IPS-20b (cell line): ENCODE results near the gene OR2H1.

Source experiments
- H3K27ac ChIP-seq: one replicate; pipeline ENCODE4 v1.5.1; 2013; ENCODE audit warnings: low read length
- H3K27me3 ChIP-seq: 2 replicates; pipeline ENCODE4 v1.6.1; 2013; ENCODE audit warnings: mild to moderate bottlenecking, low read length, inconsistent platforms; ENCODE audit not compliant: insufficient read depth
- H3K36me3 ChIP-seq: 2 replicates; pipeline ENCODE4 v1.6.1; 2013; ENCODE audit warnings: low read depth, mild to moderate bottlenecking, inconsistent platforms, low read length, moderate library complexity; ENCODE audit not compliant: insufficient read depth
- H3K4me1 ChIP-seq: 2 replicates; pipeline ENCODE4 v1.6.1; 2013; ENCODE audit warnings: mild to moderate bottlenecking, control low read depth, inconsistent platforms, low read length, moderate library complexity; ENCODE audit not compliant: insufficient read depth
- H3K4me3 ChIP-seq: 2 replicates; pipeline ENCODE4 v1.5.1; 2013; ENCODE audit warnings: mild to moderate bottlenecking, low read length, inconsistent platforms
- H3K9ac ChIP-seq: 2 replicates; pipeline ENCODE4 v1.6.1; 2013; ENCODE audit warnings: low read depth, mild to moderate bottlenecking, inconsistent platforms, low read length, moderate library complexity
- H3K9me3 ChIP-seq: 2 replicates; pipeline ENCODE4 v1.6.1; 2013; ENCODE audit warnings: mild to moderate bottlenecking, low read depth, low read length, inconsistent platforms; ENCODE audit not compliant: insufficient read depth

Gene OR2H1

DNA sequence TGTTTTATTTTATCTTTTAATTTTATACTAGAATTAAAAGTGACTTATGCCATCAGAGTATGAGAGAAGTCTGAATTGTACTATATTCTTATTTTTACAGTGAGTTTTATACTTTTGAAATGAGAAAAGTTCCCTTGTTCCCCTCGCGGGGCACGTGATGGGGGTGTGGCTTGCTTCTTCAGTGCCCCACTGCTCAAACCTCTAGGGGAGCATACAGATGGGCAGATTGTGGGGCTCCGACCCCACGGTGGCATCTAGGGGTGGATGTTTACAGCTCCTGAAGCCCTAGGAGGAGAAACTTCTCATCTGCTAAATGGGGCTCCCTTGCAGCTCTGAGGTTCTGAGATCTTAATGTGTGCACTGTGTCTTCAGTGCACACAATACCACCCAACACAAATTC, 42.7 kb downstream of the OR2H1 start:
- Histone ChIP-seq H3K36me3 (no peaks in the 10 kb centered on the region), H3K4me3 (no peak overlapping the region), H3K27me3 (no peaks in the 10 kb centered on the region), H3K27ac (no peak overlapping the region), H3K4me1 (no peaks in the 10 kb centered on the region), H3K9me3 (no peaks in the 10 kb centered on the region), H3K9ac (no peak overlapping the region)

- no peak overlapping the region for H3K4me3 ChIP-seq
- no peaks in the 10 kb centered on the region for H3K4me1 ChIP-seq
- H3K36me3 ChIP-seq: no peaks in the 10 kb centered on the region
- H3K9me3 ChIP-seq: no peaks in the 10 kb centered on the region
- no peak overlapping the region for H3K27ac ChIP-seq
- no peaks in the 10 kb centered on the region for H3K27me3 ChIP-seq
- no peak overlapping the region for H3K9ac ChIP-seq
Measured at GRCh38 chr6:29500594-29500993, 43.6 kb downstream of the OR2H1 start.

- H3K27me3 ChIP-seq: no peaks in the 10 kb centered on the region
- no peak overlapping the region for H3K9ac ChIP-seq
- no peaks in the 10 kb centered on the region for H3K9me3 ChIP-seq
- H3K4me3 ChIP-seq: no peak overlapping the region
- H3K27ac ChIP-seq: no peak overlapping the region
- H3K4me1 ChIP-seq: no peaks in the 10 kb centered on the region
- no peaks in the 10 kb centered on the region for H3K36me3 ChIP-seq
Measured at GRCh38 chr6:29501106-29501505, 44.2 kb downstream of the OR2H1 start.

GRCh38 chr6:29502181-29502580, 45.2 kb downstream of the OR2H1 start:
- no peaks in the 10 kb centered on the region for H3K27me3 ChIP-seq
- H3K4me3 ChIP-seq: no peak overlapping the region
- no peak overlapping the region for H3K9ac ChIP-seq
- no peaks in the 10 kb centered on the region for H3K4me1 ChIP-seq
- no peaks in the 10 kb centered on the region for H3K36me3 ChIP-seq
- no peaks in the 10 kb centered on the region for H3K9me3 ChIP-seq
- no peak overlapping the region for H3K27ac ChIP-seq

DNA sequence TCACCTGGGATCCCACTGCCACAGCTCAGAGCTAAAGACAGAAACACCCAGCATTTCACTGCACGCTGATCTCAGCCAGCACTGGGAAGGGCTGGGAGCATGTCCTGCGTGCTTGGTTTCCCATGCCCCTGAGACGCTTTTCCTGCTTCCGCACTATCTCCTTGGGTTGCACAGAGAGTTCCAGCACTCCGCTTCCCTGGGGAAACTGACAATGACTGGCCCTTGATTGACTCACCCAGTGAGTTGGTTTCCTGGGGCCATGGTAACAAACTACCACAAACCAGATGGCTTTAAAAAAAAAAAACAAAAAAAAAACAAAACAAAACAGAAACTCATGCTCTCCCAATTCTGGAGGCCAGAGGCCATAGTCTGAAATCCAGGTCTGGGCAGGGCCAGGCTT, 45.6 kb downstream of the OR2H1 start:
- Histone ChIP-seq H3K4me3 (no peak overlapping the region), H3K27ac (no peak overlapping the region), H3K27me3 (no peaks in the 10 kb centered on the region), H3K4me1 (no peaks in the 10 kb centered on the region), H3K36me3 (no peaks in the 10 kb centered on the region), H3K9ac (no peak overlapping the region), H3K9me3 (no peaks in the 10 kb centered on the region)

DNA sequence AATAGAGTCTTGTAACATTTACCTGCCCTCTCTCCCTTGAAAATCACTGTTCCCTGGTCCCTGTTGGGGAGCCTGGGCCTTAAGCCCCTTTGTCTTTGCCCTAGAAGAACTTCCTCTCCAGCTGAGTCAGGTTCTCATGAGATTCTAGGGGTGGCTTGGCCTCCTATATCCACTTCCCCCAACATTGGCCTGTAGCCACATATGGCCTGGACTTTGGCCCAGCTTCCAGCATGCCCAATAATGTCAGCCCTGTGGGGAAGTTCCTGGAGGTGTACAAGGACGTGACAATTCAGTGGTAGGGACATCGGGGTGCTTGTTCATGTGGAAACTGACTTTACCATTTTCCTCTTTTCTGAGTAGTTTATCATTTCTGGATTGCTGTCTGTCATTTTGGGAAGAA, 48.0 kb downstream of the OR2H1 start:
- Histone ChIP-seq H3K27me3 (no peaks in the 10 kb centered on the region), H3K4me1 (peaks cover under 1% of the 10 kb centered on the region; the same call in 1 of the 2 replicates), H3K4me3 (no peak overlapping the region), H3K27ac (no peak overlapping the region), H3K9me3 (no peaks in the 10 kb centered on the region), H3K36me3 (no peaks in the 10 kb centered on the region), H3K9ac (no peak overlapping the region)

GRCh38 chr6:29505808-29506207, 48.9 kb downstream of the OR2H1 start:
- Histone ChIP-seq H3K27me3 (no peaks in the 10 kb centered on the region), H3K9ac (no peak overlapping the region), H3K4me1 (peaks cover 4% of the 10 kb centered on the region; the same call in 1 of the 2 replicates), H3K36me3 (no peaks in the 10 kb centered on the region), H3K4me3 (no peak overlapping the region), H3K27ac (no peak overlapping the region), H3K9me3 (no peaks in the 10 kb centered on the region)

GRCh38 chr6:29506446-29507067, 49.6 kb downstream of the OR2H1 start:
- Histone ChIP-seq H3K27me3 (no peaks in the 10 kb centered on the region), H3K4me3 (no peak overlapping the region), H3K36me3 (no peaks in the 10 kb centered on the region), H3K4me1 (peaks cover 4% of the 10 kb centered on the region; the same call in 1 of the 2 replicates), H3K9ac (no peak overlapping the region), H3K9me3 (no peaks in the 10 kb centered on the region), H3K27ac (no peak overlapping the region)

DNA sequence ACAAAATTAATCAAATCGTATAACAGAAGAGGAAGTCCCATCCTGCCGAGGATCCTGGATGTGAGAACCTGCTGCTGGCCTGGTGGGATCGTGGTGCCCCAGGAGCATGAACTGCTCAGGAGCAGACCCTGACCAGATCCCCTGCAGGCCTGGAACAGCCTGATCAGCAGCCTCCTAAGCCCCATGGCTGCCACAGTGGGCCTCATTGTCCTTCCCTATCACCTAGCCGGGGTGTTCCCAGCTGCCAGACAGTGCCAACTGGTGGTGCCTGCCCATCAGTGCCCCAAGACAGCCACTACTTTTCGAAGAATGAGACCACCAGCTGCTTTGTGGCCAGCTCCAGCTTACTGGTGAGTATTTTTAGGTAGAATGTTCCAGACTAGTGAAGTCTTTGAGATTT, 50.4 kb downstream of the OR2H1 start:
- H3K9ac ChIP-seq: no peak overlapping the region
- no peak overlapping the region for H3K27ac ChIP-seq
- no peaks in the 10 kb centered on the region for H3K36me3 ChIP-seq
- no peaks in the 10 kb centered on the region for H3K27me3 ChIP-seq
- no peaks in the 10 kb centered on the region for H3K9me3 ChIP-seq
- H3K4me1 ChIP-seq: peaks cover 4% of the 10 kb centered on the region; the same call in 1 of the 2 replicates
- no peak overlapping the region for H3K4me3 ChIP-seq

GRCh38 chr6:29509239-29509638, 52.3 kb downstream of the OR2H1 start:
- H3K4me1 ChIP-seq: peaks cover 4% of the 10 kb centered on the region; the same call in 1 of the 2 replicates

GRCh38 chr6:29509711-29510110, 52.8 kb downstream of the OR2H1 start:
- H3K4me1 ChIP-seq: peaks cover 4% of the 10 kb centered on the region; the same call in 1 of the 2 replicates
- no peaks in the 10 kb centered on the region for H3K36me3 ChIP-seq
- H3K4me3 ChIP-seq: no peak overlapping the region
- no peak overlapping the region for H3K27ac ChIP-seq
- no peaks in the 10 kb centered on the region for H3K9me3 ChIP-seq
- H3K27me3 ChIP-seq: no peaks in the 10 kb centered on the region
- no peak overlapping the region for H3K9ac ChIP-seq

More at GRCh38 chr6:29509239-29509638, 52.3 kb downstream of the OR2H1 start:
- Histone ChIP-seq H3K27ac (no peak overlapping the region), H3K36me3 (no peaks in the 10 kb centered on the region), H3K9ac (no peak overlapping the region), H3K9me3 (no peaks in the 10 kb centered on the region), H3K4me3 (no peak overlapping the region), H3K27me3 (no peaks in the 10 kb centered on the region)

DNA sequence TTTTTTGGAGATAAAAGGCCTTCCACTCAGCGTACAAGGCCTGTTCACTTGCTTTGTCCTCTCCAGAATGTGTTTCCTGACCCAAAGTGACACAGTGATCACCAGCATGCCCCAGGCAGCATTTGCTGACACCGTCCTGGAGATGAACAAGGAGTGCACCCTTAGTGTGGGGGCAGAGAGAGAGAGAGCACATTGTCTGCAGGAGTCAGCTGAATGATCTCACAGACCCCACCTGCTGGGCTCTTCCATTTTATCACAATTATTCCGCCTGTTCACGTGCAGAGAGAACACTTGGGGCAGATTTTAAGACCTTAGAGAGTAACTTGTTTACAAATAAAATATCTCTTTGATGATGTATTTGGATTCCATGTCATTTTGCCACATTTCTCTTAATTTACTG, 53.2 kb downstream of the OR2H1 start:
- Histone ChIP-seq H3K9me3 (no peaks in the 10 kb centered on the region), H3K36me3 (no peaks in the 10 kb centered on the region), H3K4me1 (peaks cover 4% of the 10 kb centered on the region; the same call in 1 of the 2 replicates)

More for the DNA sequence above, 53.2 kb downstream of the OR2H1 start:
- Histone ChIP-seq H3K27ac (no peak overlapping the region), H3K4me3 (no peak overlapping the region), H3K27me3 (no peaks in the 10 kb centered on the region), H3K9ac (no peak overlapping the region)
